NCI-H2081 (cell line): ENCODE measurements around the gene DCXR.

Experiments
- DNase-seq, 2 experiments: peaks; one replicate each; lab custom pipeline; 2025; lab: John Stamatoyannopoulos, UW

DCXR gene

GRCh38 chr17:82037092-82037888 lies at the start of gene DCXR:
TSS of gene DCXR (minus strand) at chr17:82037697. CDS start at chr17:82037682, 15 bp downstream.
- DNase-seq = peak; percentile 98

- no peak for DNase-seq
These were observed 48.7 kb upstream of the DCXR start for GRCh38 chr17:82085931-82086764.

- no peak for DNase-seq
These were observed 47.7 kb upstream of the DCXR start for GRCh38 chr17:82085031-82085861.

GRCh38 chr17:82084373-82085030 lies 47.0 kb upstream of the DCXR start:
- no peak for DNase-seq

GRCh38 chr17:82083533-82084359 lies 46.2 kb upstream of the DCXR start:
- no peak for DNase-seq

DNA sequence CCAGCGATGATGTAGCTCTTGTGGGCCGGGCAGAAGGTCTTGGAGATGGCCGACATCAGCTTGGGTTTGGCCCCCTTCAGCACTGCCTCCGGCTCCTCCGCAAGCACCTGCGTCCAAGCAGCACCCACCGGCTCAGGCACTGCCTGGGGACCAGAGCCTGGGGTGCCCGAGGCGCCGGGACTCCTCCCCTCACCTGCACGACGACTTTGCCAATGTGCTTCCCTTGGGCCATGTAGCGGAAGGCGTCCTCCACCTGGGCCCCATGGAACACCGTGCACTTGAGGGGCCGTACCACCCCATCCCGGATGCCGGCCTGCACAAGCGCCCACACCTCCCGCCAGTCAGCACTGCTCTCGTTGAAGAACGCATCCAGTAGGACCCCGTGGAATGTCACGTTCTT lies 45.5 kb upstream of the DCXR start:
- DNase-seq = no peak

- no peak for DNase-seq
These were observed 45.0 kb upstream of the DCXR start for GRCh38 chr17:82082456-82082855.

- DNase-seq = no peak
These were observed 44.5 kb upstream of the DCXR start for GRCh38 chr17:82081966-82082365.

GRCh38 chr17:82081546-82081945 lies 44.0 kb upstream of the DCXR start:
- DNase-seq = no peak

DNA sequence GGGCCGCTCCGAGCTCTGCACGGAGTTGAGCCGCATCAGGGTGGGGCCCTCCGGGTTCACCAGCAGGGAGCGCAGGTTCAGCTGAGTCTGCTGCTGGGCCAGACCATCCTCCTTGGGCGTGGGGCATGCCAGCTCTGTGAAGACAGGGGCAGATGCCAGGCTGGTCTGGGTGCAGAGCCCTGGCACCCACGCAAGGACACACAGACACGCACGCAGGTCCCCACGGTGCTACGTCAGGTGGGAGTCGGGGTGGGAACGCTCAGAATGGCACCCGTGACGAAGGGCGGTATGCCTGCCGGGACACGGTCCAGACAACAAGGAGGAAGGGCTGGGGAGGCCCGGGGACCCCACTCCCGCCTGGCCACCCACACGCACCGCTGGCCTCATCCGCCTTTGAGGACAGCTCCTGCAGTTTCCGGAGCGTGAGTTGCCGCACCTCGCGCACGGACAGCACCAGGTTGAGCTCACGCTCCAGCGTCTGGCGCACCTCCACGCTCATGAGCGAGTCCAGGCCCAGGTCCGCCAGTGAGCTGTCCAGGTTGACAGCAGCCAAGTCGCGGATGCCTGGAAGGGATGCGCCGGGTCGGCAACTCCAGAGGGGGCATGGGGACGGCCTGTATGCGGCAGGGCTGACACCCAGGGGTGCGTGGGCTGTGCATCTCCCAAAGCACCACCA lies 43.4 kb upstream of the DCXR start:
- no peak for DNase-seq

DNA sequence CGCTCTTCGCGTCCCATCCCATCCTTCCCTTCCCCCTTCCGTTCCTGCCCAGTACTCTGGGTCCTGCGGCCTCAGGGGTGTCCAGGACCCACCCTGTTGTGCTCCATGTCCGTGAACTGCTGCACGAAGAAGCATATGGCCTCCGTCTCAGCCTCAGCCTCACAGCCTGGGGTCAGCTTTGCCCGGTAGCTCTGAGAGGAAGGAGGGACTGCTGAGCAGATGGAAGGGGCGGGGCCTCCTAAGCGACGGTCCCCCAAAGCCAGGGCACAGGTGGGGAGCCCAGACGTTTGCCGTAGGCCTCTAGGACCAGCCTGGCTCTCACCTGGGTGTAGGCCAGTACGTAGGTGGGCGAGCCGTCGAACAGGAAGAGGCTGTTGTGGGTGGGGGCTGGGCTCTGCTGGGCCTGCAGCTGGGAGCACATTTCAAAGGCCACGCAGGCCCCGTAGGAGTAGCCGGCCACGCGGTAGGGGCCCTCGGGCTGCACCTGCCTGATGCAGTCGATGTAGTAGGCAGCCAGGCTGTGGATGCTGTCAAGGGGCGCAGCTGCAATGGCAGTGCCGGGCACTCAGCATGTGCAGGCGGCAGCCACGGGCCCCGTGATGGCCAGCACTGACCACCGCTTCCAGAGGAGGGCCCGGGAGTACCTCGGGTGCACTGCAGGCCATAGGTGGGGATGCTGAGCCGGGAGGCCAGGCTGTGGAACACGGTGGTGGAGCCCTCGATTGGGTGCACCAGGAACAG lies 42.7 kb upstream of the DCXR start:
- DNase-seq = no peak

- peak in 1 of 2 experiments; percentile 18 for DNase-seq
These were observed 41.6 kb upstream of the DCXR start for GRCh38 chr17:82079001-82079677.

GRCh38 chr17:82078433-82078832 lies 40.9 kb upstream of the DCXR start:
- no peak for DNase-seq

- DNase-seq = no peak
These were observed 40.3 kb upstream of the DCXR start for GRCh38 chr17:82077617-82078358.

DNA sequence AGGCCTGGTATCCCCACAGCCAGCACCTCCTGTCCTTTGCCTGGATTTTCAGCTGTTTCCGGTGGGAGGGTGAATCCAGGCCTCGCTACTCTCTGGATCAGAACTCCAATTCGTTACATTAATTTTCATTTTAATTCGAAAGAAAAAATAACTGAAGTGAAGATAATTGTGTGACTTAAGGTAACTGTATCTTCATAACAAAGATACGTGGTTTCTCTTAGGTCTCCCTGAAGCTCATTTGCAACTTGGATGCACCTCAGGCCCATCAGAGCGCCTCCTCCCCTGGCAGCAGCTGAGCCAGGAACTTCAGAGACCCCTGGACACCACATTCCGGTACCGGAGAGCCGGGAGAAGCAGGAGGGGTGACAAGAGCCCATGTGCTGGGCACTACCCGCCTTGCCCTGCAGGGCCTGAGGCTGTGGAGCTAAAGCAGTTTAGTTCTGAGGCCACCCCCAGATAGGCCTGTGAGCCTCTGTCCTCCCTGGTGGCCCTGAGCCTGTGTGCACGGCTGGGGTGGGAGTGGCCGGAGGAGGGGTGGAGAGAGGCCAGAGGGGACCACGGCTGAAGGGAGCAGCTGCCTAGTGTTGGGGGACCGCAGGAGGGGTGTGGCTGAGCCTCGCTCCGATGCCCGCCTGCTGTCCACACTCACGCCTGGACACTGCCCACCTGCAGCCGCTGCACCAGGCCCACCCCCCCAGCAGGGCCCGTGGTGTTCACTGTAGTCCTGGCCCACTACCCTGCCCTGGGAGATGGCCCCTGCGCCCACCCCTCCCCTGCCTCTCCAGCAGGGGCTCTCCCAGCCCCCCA lies 39.5 kb upstream of the DCXR start:
- no peak for DNase-seq

GRCh38 chr17:82076018-82076784 lies 38.7 kb upstream of the DCXR start:
- DNase-seq = no peak

GRCh38 chr17:82073446-82073845 lies 35.9 kb upstream of the DCXR start:
- no peak for DNase-seq
